Mesenchymal stem cell (in vitro differentiated cells and primary cell): ENCODE results near the gene BTF3L4.

Experiments
- DNase-seq: peaks from one replicate; pipeline ENCODE4 v3.0.0-alpha.2; 2013
- H2AFZ ChIP-seq: one replicate; pipeline ENCODE4 v1.6.1; 2013; ENCODE audit warnings: low read depth, mild to moderate bottlenecking, control low read depth, inconsistent platforms, low read length, moderate library complexity
- H2AK5ac ChIP-seq: 2 replicates; pipeline ENCODE4 v1.6.1; 2013; ENCODE audit warnings: low read length, moderate library complexity, mild to moderate bottlenecking, inconsistent platforms; ENCODE audit not compliant: severe bottlenecking
- H2BK120ac ChIP-seq: one replicate; pipeline ENCODE4 v1.6.1; 2013; ENCODE audit warnings: low read depth, mild to moderate bottlenecking, inconsistent platforms, low read length, moderate library complexity
- H2BK12ac ChIP-seq, 2 experiments: one replicate each; pipeline ENCODE4 v1.6.1; 2013; ENCODE audit warnings: inconsistent platforms in 2 of 2, low read length in 2 of 2, mild to moderate bottlenecking in 2 of 2, moderate library complexity in 2 of 2, control low read depth in 1 of 2
- H2BK15ac ChIP-seq: one replicate; pipeline ENCODE4 v1.6.1; 2013; ENCODE audit warnings: mild to moderate bottlenecking, low read depth, inconsistent platforms; ENCODE audit not compliant: poor library complexity, severe bottlenecking
- H2BK5ac ChIP-seq: 2 replicates; pipeline ENCODE4 v1.6.1; 2013; ENCODE audit warnings: low read depth, mild to moderate bottlenecking, low read length, control low read depth, inconsistent platforms; ENCODE audit not compliant: poor library complexity, severe bottlenecking
- H3K14ac ChIP-seq, 2 experiments: one replicate each; pipeline ENCODE4 v1.6.1; 2013; ENCODE audit warnings: inconsistent platforms in 2 of 2, low read length in 2 of 2, control low read depth in 1 of 2, mild to moderate bottlenecking in 1 of 2, moderate library complexity in 1 of 2
- H3K18ac ChIP-seq, 2 experiments: one replicate each; pipeline ENCODE4 v1.6.1; 2013; ENCODE audit warnings: inconsistent platforms in 2 of 2, low read length in 2 of 2, control low read depth in 1 of 2, low read depth in 1 of 2, mild to moderate bottlenecking in 1 of 2
- H3K23ac ChIP-seq, 2 experiments: one replicate each; pipeline ENCODE4 v1.6.1; 2013; ENCODE audit warnings: inconsistent platforms in 2 of 2, low read length in 2 of 2, mild to moderate bottlenecking in 2 of 2, moderate library complexity in 2 of 2, control low read depth in 1 of 2
- H3K27ac ChIP-seq: 2 replicates; pipeline ENCODE4 v1.5.1; 2013; ENCODE audit warnings: mild to moderate bottlenecking, moderate library complexity, low read length, control low read depth, inconsistent platforms; ENCODE audit not compliant: poor library complexity, severe bottlenecking
- H3K27me3 ChIP-seq, 2 experiments: 2 replicates each; pipeline versions ENCODE4 v1.6.1 to v1.7.0; 2013; ENCODE audit warnings: low read length in 2 of 2, mild to moderate bottlenecking in 2 of 2, moderate library complexity in 2 of 2, control low read depth in 1 of 2, inconsistent platforms in 1 of 2; ENCODE audit not compliant: control insufficient read depth in 1 of 2, insufficient read depth in 1 of 2
- H3K36me3 ChIP-seq, 2 experiments: 2 replicates each; pipeline versions ENCODE4 v1.6.1 to v1.7.0; 2013; ENCODE audit warnings: low read length in 2 of 2, control low read depth in 1 of 2, inconsistent platforms in 1 of 2, low read depth in 1 of 2, mild to moderate bottlenecking in 1 of 2; ENCODE audit not compliant: insufficient read depth in 2 of 2, control insufficient read depth in 1 of 2
- H3K4ac ChIP-seq, 2 experiments: one replicate each; pipeline ENCODE4 v1.6.1; 2013; ENCODE audit warnings: inconsistent platforms in 2 of 2, low read length in 2 of 2, mild to moderate bottlenecking in 2 of 2, moderate library complexity in 2 of 2, control low read depth in 1 of 2, low read depth in 1 of 2
- H3K4me1 ChIP-seq: 2 replicates; pipeline ENCODE4 v1.6.1; 2013; ENCODE audit warnings: low read depth, low read length, control low read depth; ENCODE audit not compliant: control insufficient read depth, insufficient read depth
- H3K4me2 ChIP-seq: 2 replicates; pipeline ENCODE4 v1.6.1; 2013; ENCODE audit warnings: low read length, mild to moderate bottlenecking, inconsistent platforms; ENCODE audit not compliant: poor library complexity, severe bottlenecking
- H3K4me3 ChIP-seq, 2 experiments: 2 replicates each; pipeline versions ENCODE4 v1.5.1 to v1.7.0; 2013; ENCODE audit warnings: low read length in 2 of 2, mild to moderate bottlenecking in 2 of 2, control low read depth in 1 of 2, low read depth in 1 of 2; ENCODE audit not compliant: insufficient read depth in 1 of 2
- H3K79me1 ChIP-seq: replicated peaks from 2 replicates; pipeline ENCODE4 v1.6.1; 2013; ENCODE audit warnings: mild to moderate bottlenecking, control low read depth, low read length, inconsistent platforms; ENCODE audit not compliant: poor library complexity, severe bottlenecking
- H3K9ac ChIP-seq: 2 replicates; pipeline ENCODE4 v1.7.0; 2013; ENCODE audit warnings: mild to moderate bottlenecking, low read length, moderate library complexity
- H3K9me3 ChIP-seq: 2 replicates; pipeline ENCODE4 v1.7.0; 2013; ENCODE audit warnings: mild to moderate bottlenecking, low read length; ENCODE audit not compliant: control insufficient read depth
- H4K8ac ChIP-seq: one replicate; pipeline ENCODE4 v1.6.1; 2013; ENCODE audit warnings: inconsistent platforms, mild to moderate bottlenecking, low read length, moderate library complexity
- H4K91ac ChIP-seq: one replicate; pipeline ENCODE4 v1.6.1; 2013; ENCODE audit warnings: mild to moderate bottlenecking, low read length, inconsistent platforms
- WGBS: methylation state at CpG from one replicate; pipeline ENCODE4 v1.1.7; 2013; ENCODE audit warnings: mixed read lengths; 5-methylcytosine and 5-hydroxymethylcytosine counted together

The BTF3L4 gene

GRCh38 chr1:52055066-52055865 is 829 bp upstream of the BTF3L4 start, which contains the start of gene TXNDC12:
TSS of gene TXNDC12 (minus strand) at chr1:52055191. CDS start at chr1:52055096, 95 bp downstream.
- Histone ChIP-seq H4K8ac (peak within 1 kb of the TSS; percentile 89), H2BK5ac (peak within 1 kb of the TSS; percentile 98), H3K4me1 (no peaks in the 10 kb centered on the region), H2BK120ac (peak within 1 kb of the TSS; percentile 94), H3K4me2 (peak within 1 kb of the TSS; percentile 95), H3K14ac (peak within 1 kb of the TSS in 1 of 2 experiments; percentile 57), H3K4ac (peak within 1 kb of the TSS in 1 of 2 experiments; percentile 93), H3K36me3 (peaks cover 0 to 22% of the 10 kb centered on the region in 2 experiments), H3K79me1 (peaks cover 7% of the 10 kb centered on the region), H3K18ac (peak within 1 kb of the TSS; percentile 90 to 98), H3K4me3 (peak within 1 kb of the TSS; percentile 91 to 99), H2BK12ac (no peak within 1 kb of the TSS), H3K9me3 (no peaks in the 10 kb centered on the region), H2BK15ac (peak within 1 kb of the TSS; percentile 96), H2AFZ (peak within 1 kb of the TSS; percentile 95), H3K9ac (peak within 1 kb of the TSS; percentile 94), H3K27ac (peak within 1 kb of the TSS; percentile 99), H3K27me3 (no peaks in the 10 kb centered on the region), H4K91ac (peak within 1 kb of the TSS; percentile 98), H3K23ac (no peak within 1 kb of the TSS), H2AK5ac (peak within 1 kb of the TSS; percentile 63)
- WGBS: 1% methylated on average over 26 of the region's 45 CpGs
- peak; percentile 96 for DNase-seq

GRCh38 chr1:52055866-52056162 is 281 bp upstream of the BTF3L4 start:
- Histone ChIP-seq H2BK12ac (no peak overlapping the region), H3K79me1 (peaks cover 6% of the 10 kb centered on the region), H2AFZ (no peak overlapping the region), H3K14ac (no peak overlapping the region), H4K8ac (no peak overlapping the region), H3K18ac (peak overlapping the region in 1 of 2 experiments; percentile 98), H3K9me3 (no peaks in the 10 kb centered on the region), H2BK15ac (no peak overlapping the region), H3K4ac (no peak overlapping the region), H3K4me2 (peak overlapping the region; percentile 95), H3K27me3 (no peaks in the 10 kb centered on the region), H3K4me1 (no peaks in the 10 kb centered on the region), H3K27ac (peak overlapping the region; percentile 99), H2BK120ac (no peak overlapping the region), H3K9ac (peak overlapping the region; percentile 94), H3K36me3 (peaks cover 0 to 22% of the 10 kb centered on the region in 2 experiments), H3K4me3 (peak overlapping the region; percentile 91 to 99), H3K23ac (no peak overlapping the region), H4K91ac (no peak overlapping the region), H2AK5ac (peak overlapping the region; percentile 63), H2BK5ac (peak overlapping the region; percentile 78)
- WGBS: 1% methylated on average over 12 of the region's 12 CpGs
- DNase-seq: no peak

GRCh38 chr1:52056937-52057231 is 789 bp downstream of the BTF3L4 start:
- H2AFZ ChIP-seq: peak overlapping the region; percentile 97
- no peak overlapping the region for H4K91ac ChIP-seq
- peak overlapping the region; percentile 40 for H2AK5ac ChIP-seq
- peak overlapping the region in 1 of 2 experiments; percentile 93 for H3K18ac ChIP-seq
- 0% methylated on average over 2 of the region's 4 CpGs for WGBS
- H2BK5ac ChIP-seq: no peak overlapping the region
- H3K4me1 ChIP-seq: no peaks in the 10 kb centered on the region
- peaks cover 4 to 25% of the 10 kb centered on the region in 2 experiments for H3K36me3 ChIP-seq
- DNase-seq: no peak
- peak overlapping the region; percentile 91 to 99 for H3K4me3 ChIP-seq
- peak overlapping the region; percentile 75 for H3K4me2 ChIP-seq
- H3K4ac ChIP-seq: peak overlapping the region in 1 of 2 experiments; percentile 98
- H2BK15ac ChIP-seq: no peak overlapping the region
- H4K8ac ChIP-seq: peak overlapping the region; percentile 67
- peak overlapping the region in 1 of 2 experiments; percentile 87 for H3K14ac ChIP-seq
- H3K27me3 ChIP-seq: no peaks in the 10 kb centered on the region
- no peak overlapping the region for H2BK12ac ChIP-seq
- peak overlapping the region; percentile 52 for H3K27ac ChIP-seq
- peaks cover 6% of the 10 kb centered on the region for H3K79me1 ChIP-seq
- no peaks in the 10 kb centered on the region for H3K9me3 ChIP-seq
- no peak overlapping the region for H2BK120ac ChIP-seq
- H3K9ac ChIP-seq: peak overlapping the region; percentile 94
- H3K23ac ChIP-seq: no peak overlapping the region

- no peak overlapping the region for H4K8ac ChIP-seq
- no peak overlapping the region for H4K91ac ChIP-seq
- no peak overlapping the region for H3K23ac ChIP-seq
- H3K18ac ChIP-seq: no peak overlapping the region
- no peak overlapping the region for H2BK5ac ChIP-seq
- H3K9ac ChIP-seq: peak overlapping the region; percentile 94
- H2BK15ac ChIP-seq: no peak overlapping the region
- H3K27me3 ChIP-seq: no peaks in the 10 kb centered on the region
- DNase-seq: no peak
- H2AFZ ChIP-seq: no peak overlapping the region
- no peak overlapping the region for H3K27ac ChIP-seq
- peaks cover 6% of the 10 kb centered on the region for H3K79me1 ChIP-seq
- 33% methylated on average over 1 of the region's 1 CpG for WGBS
- H3K9me3 ChIP-seq: no peaks in the 10 kb centered on the region
- H2BK120ac ChIP-seq: no peak overlapping the region
- no peak overlapping the region for H2BK12ac ChIP-seq
- H3K4me1 ChIP-seq: no peaks in the 10 kb centered on the region
- H2AK5ac ChIP-seq: peak overlapping the region; percentile 69
- H3K4me3 ChIP-seq: peak overlapping the region in 1 of 2 experiments; percentile 99
- peaks cover 5 to 21% of the 10 kb centered on the region in 2 experiments for H3K36me3 ChIP-seq
- H3K4ac ChIP-seq: no peak overlapping the region
- no peak overlapping the region for H3K14ac ChIP-seq
- H3K4me2 ChIP-seq: peak overlapping the region; percentile 75
These were observed 1.2 kb downstream of the BTF3L4 start for GRCh38 chr1:52057255-52057654.
